ENCODE measurements around the gene SAMHD1.
"Not testable (repeated sequence)": the region's sequence is repeated elsewhere in the genome, so short reads cannot be mapped to it uniquely, and the experiment has no call there.

SAMHD1 gene

DNA sequence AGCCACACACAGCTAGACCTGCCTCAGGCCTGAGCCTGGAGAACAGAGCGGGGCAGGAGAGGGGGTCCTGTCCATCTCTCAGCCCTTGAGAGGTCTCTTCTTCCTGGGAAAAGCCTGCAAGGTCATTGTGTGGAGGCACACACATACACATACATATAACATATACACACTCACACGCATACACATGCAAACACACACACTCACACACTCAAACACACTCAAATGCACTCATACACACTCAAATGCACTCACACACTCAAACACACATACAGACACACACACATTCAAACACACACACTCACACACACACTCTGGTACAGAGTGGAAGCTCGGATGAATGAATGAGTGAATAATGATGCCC, 75.1 kb downstream of the SAMHD1 start:
- H3K9ac ChIP-seq (ENCODE audit: low read length), result peak overlapping the region; percentile 3

DNA sequence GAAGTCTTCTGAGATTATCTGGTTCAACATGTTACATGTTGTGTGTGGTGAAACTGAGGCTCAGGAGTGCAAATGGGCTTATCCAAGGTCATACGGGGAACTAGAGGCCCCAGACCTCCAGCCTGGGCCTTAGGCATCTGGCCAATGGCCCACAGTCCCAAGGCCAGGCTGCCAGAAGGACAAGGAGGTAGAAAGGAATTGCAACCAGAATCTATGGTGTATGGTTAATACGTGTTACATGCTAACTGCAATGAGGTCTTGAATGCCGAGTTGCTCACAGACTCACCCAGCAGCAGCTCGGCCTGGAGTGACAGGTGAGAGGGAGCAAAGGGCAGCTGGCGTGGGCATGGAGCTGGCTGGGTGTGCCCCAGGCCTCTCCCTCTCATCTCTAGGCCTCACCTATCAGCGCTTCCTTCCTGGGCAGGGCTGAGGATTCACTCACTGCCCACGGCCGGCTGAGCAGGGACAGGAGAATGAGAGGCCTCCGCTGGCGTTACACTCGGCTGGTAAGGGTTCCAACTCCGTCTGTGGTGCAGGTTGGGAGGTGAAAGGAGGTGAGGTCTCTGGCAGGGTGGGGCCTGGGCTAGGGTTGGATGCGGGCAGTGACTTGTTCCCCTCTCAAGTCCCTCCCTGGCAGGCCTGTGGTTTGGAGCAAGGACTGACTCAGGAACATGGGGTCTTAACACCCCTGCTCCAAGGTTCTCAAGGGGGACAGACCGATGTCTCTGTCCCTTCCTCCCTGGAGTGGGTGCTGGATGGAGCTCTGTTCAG, 75.6 kb downstream of the SAMHD1 start, which contains the start of gene TLDC2:
Gene TLDC2, plus strand, starts transcription at position 437 of the 771 bp plus-strand sequence. Its CDS starts 37 bp downstream, at position 474.
- Histone ChIP-seq H3K4me3 (ENCODE audit: low read length) (no peak within 1 kb of the TSS), H3K36me3 (ENCODE audit: control insufficient read depth, insufficient read depth, low read length) (no peaks in the 10 kb centered on the region), H3K4me1 (ENCODE audit: control insufficient read depth, insufficient read depth, low read length) (peaks cover 22% of the 10 kb centered on the region), H3K9me3 (ENCODE audit: control insufficient read depth, low read length) (no peaks in the 10 kb centered on the region), H3K9ac (ENCODE audit: low read length) (peak within 1 kb of the TSS; percentile 3), H3K27me3 (ENCODE audit: control insufficient read depth, insufficient read depth, low read length) (no peaks in the 10 kb centered on the region)

More for the DNA sequence above, 75.1 kb downstream of the SAMHD1 start:
- Histone ChIP-seq H3K4me3 (ENCODE audit: low read length) (no peak overlapping the region), H3K27me3 (ENCODE audit: control insufficient read depth, insufficient read depth, low read length) (no peaks in the 10 kb centered on the region), H3K4me1 (ENCODE audit: control insufficient read depth, insufficient read depth, low read length) (peaks cover 22% of the 10 kb centered on the region), H3K36me3 (ENCODE audit: control insufficient read depth, insufficient read depth, low read length) (no peaks in the 10 kb centered on the region), H3K9me3 (ENCODE audit: control insufficient read depth, low read length) (no peaks in the 10 kb centered on the region)

DNA sequence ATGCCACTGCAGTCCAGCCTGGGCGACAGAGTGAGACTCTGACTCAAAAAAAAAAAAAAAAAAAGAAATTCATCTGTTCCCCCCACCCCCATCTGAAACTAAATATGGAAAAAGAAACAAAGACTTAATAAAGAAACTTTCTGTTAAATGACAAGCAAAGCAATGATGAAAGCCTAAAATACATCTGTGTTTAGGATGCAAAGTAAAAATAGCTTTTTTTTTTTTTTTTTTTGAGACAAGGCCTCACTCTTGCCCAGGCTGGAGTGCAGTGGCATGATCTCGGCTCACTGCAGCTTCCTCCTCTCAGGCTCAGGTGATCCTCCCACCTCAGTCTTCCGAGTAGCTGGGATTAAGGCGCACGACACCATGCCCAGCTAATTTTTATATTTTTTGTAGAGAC, 76.4 kb downstream of the SAMHD1 start:
- peaks cover 22% of the 10 kb centered on the region for H3K4me1 ChIP-seq (ENCODE audit: control insufficient read depth, insufficient read depth, low read length)
- not testable (repeated sequence) for H3K9me3 ChIP-seq (ENCODE audit: control insufficient read depth, low read length); H3K9ac ChIP-seq (ENCODE audit: low read length); H3K36me3 ChIP-seq (ENCODE audit: control insufficient read depth, insufficient read depth, low read length); H3K4me3 ChIP-seq (ENCODE audit: low read length); H3K27me3 ChIP-seq (ENCODE audit: control insufficient read depth, insufficient read depth, low read length)

DNA sequence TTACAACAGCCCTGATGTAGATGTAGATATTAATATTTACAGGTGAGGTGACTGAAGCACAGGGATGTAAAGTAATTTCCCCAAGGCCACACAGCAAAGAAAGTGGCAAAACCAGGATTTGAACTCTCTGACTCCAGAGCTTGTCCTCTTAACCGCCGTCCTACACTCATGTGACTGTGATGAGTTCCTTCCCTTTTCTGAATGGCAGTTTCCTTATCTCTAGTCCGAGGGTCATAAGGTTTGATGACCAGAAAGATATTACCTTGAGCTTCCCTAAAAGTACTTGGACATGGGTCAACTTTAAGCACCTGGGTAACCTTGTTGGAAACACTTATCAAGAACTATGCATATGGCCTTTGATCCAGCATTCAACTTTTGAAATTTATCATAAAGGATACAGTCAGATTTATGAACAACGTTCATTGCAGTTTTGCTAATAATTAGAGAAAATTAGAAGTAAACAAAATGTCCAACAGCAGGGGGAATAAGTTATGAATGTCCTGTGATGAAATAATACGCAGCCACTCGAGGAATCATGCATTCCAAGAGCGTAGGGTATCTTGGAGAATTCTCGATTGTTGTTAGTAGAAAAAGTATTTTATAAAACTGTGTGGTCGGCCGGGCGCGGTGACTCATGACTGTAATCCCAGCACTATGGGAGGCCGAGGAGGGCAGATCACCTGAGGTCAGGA, 77.9 kb downstream of the SAMHD1 start:
- H3K9me3 ChIP-seq (ENCODE audit: control insufficient read depth, low read length), result no peaks in the 10 kb centered on the region
- H3K9ac ChIP-seq (ENCODE audit: low read length), result no peak overlapping the region
- peaks cover 22% of the 10 kb centered on the region for H3K4me1 ChIP-seq (ENCODE audit: control insufficient read depth, insufficient read depth, low read length)
- no peak overlapping the region for H3K4me3 ChIP-seq (ENCODE audit: low read length)
- H3K27me3 ChIP-seq (ENCODE audit: control insufficient read depth, insufficient read depth, low read length), result no peaks in the 10 kb centered on the region
- no peaks in the 10 kb centered on the region for H3K36me3 ChIP-seq (ENCODE audit: control insufficient read depth, insufficient read depth, low read length)

DNA sequence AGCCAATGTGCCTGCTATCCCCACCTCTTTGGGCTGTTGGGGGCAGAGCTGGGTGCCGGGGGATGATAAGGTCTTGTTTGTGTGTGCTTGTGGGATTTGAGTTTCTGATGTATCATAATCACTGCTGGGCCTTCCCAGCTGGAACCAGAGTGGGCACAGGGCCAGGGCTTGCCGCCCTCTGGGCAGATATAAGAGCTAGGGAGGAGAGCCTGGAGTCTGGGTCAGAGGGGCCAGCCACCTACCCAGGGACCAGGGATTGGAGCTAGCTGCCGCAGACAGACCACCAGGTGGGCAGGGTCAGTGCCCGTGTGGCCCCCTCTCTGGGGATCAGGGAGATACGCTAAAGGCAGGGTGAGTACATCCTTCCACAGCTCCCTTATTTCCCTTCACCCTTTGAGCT, 78.7 kb downstream of the SAMHD1 start:
- no peak overlapping the region for H3K4me3 ChIP-seq (ENCODE audit: low read length)
- no peak overlapping the region for H3K9ac ChIP-seq (ENCODE audit: low read length)
- H3K36me3 ChIP-seq (ENCODE audit: control insufficient read depth, insufficient read depth, low read length), result no peaks in the 10 kb centered on the region
- no peaks in the 10 kb centered on the region for H3K9me3 ChIP-seq (ENCODE audit: control insufficient read depth, low read length)
- H3K27me3 ChIP-seq (ENCODE audit: control insufficient read depth, insufficient read depth, low read length), result no peaks in the 10 kb centered on the region
- H3K4me1 ChIP-seq (ENCODE audit: control insufficient read depth, insufficient read depth, low read length), result peaks cover 22% of the 10 kb centered on the region

DNA sequence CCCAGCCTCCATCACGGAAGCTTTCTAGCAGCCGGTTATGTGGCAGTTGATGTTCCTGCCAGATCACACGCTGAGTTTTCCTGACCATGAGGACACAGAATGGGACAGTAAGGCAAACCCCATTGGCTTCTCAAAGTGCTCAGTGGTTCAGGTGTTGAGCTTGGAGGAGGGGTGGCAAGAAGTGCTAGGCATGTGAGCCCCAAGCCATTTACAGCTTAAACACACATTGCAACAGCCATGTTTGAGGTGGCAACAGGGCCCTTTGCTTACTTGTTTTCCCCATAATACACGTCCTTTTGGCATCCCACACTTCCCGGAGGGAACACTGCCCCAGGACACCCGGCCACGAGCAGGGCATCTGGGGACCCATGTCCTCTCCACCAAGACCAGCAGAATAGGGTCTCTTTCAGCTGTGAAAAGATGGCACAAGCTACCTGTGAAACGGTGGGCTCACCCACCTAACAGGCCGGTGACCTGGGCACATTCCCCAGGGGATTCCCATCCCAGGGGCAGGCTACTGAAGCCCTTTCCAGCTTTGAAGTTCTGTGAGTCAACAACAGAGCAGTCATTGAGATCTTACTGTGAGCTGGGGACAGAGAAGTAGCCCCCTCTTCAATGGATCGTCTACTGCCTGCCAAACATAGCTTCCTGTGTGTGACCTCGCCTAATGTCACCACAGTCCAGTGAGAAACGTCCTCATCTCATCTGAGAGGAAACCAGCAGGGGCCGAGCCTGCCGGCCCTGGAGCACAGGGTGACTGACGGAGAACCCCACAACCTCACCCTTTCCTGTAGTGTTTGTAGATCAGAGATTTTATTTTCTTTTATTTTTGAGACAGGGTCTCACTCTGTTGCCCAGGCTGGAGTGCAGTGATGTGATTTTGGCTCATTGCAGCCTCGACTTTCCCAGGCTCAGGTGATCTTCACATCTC, 79.6 kb downstream of the SAMHD1 start:
- H3K4me3 ChIP-seq (ENCODE audit: low read length), result no peak overlapping the region
- H3K4me1 ChIP-seq (ENCODE audit: control insufficient read depth, insufficient read depth, low read length), result peaks cover 22% of the 10 kb centered on the region
- no peaks in the 10 kb centered on the region for H3K27me3 ChIP-seq (ENCODE audit: control insufficient read depth, insufficient read depth, low read length)
- H3K9me3 ChIP-seq (ENCODE audit: control insufficient read depth, low read length), result no peaks in the 10 kb centered on the region
- H3K9ac ChIP-seq (ENCODE audit: low read length), result no peak overlapping the region
- H3K36me3 ChIP-seq (ENCODE audit: control insufficient read depth, insufficient read depth, low read length), result no peaks in the 10 kb centered on the region

DNA sequence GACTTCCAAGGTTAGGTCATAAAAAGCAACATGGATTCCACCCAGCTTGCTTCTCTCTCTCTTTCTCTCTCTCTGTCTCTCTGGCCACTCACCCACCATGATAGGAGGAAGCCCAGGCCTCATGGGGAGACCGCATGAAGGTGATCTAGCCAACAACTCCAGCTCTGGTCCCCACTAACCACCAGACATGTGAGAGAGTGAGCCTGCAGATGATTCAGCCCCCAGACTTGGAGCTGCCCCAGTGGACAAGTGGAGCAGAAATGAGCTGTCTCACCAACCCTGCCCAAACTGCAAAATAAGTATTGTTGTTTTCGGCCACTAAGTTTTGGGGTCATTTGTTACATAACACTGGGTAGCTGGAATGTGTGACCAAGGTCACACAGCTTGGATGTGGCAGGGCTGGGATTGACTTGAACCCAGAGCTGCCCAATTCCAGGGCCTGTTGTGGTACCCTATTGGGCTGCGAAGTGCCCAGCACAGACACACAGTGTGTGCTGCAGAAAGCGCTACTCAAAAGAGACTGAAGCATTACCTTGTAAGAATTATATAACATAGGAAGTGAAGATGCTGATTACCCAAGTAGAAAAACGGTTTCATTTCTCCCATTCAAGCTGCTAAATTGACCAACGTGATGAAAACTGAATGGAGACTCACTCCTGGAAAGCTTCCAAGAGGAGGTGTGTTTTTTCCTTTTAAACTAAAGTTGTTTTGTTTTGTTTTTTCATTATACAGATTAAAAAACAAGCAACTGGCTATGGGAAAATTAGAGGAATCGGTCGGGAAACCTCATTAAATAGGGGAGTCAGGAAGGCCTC, 84.6 kb downstream of the SAMHD1 start:
- no peaks in the 10 kb centered on the region for H3K9me3 ChIP-seq (ENCODE audit: control insufficient read depth, low read length)
- H3K36me3 ChIP-seq (ENCODE audit: control insufficient read depth, insufficient read depth, low read length), result no peaks in the 10 kb centered on the region
- H3K9ac ChIP-seq (ENCODE audit: low read length), result no peak overlapping the region
- peaks cover 12% of the 10 kb centered on the region for H3K4me1 ChIP-seq (ENCODE audit: control insufficient read depth, insufficient read depth, low read length)
- no peak overlapping the region for H3K4me3 ChIP-seq (ENCODE audit: low read length)
- peaks cover 6% of the 10 kb centered on the region for H3K27me3 ChIP-seq (ENCODE audit: control insufficient read depth, insufficient read depth, low read length)

DNA sequence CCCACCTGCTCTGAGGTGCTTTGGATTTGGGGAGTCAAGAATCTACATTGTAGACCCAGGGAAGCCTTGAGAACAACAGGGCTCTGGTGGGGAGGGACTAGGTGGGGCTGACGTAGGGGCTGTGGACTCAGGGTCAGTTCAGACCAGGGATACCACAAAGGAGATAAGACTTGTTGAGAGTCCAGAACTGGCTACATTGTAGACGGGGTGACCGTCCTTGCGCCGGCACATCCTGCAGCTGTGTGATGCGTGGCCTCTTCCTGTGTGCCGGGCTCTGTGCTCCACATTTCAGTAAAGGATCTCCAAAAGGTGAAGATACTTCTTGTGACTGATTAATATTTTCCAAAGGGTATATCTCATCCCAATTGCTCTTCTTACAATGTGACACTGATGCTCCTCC, 85.3 kb downstream of the SAMHD1 start:
- Histone ChIP-seq H3K9me3 (ENCODE audit: control insufficient read depth, low read length) (no peaks in the 10 kb centered on the region), H3K4me3 (ENCODE audit: low read length) (no peak overlapping the region), H3K36me3 (ENCODE audit: control insufficient read depth, insufficient read depth, low read length) (no peaks in the 10 kb centered on the region), H3K9ac (ENCODE audit: low read length) (no peak overlapping the region), H3K27me3 (ENCODE audit: control insufficient read depth, insufficient read depth, low read length) (peaks cover 12% of the 10 kb centered on the region), H3K4me1 (ENCODE audit: control insufficient read depth, insufficient read depth, low read length) (peaks cover 18% of the 10 kb centered on the region)

DNA sequence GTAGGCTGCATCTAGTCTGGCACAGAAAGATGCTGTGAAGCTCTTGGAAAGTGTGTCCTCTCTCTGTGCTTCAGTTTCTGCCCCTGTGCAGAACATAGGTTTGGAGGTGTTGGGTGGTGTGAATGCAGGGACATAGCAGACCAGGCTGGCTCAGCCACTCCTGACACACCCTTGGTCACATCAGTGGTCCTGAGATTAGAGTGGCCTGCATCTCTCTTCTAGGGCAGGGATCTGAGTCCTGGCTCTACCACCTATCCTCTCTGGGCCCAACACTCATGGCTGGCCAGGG, 85.7 kb downstream of the SAMHD1 start:
- no peak overlapping the region for H3K4me3 ChIP-seq (ENCODE audit: low read length)
- H3K36me3 ChIP-seq (ENCODE audit: control insufficient read depth, insufficient read depth, low read length), result no peaks in the 10 kb centered on the region
- peaks cover 22% of the 10 kb centered on the region for H3K4me1 ChIP-seq (ENCODE audit: control insufficient read depth, insufficient read depth, low read length)
- H3K9me3 ChIP-seq (ENCODE audit: control insufficient read depth, low read length), result no peaks in the 10 kb centered on the region
- no peak overlapping the region for H3K9ac ChIP-seq (ENCODE audit: low read length)
- H3K27me3 ChIP-seq (ENCODE audit: control insufficient read depth, insufficient read depth, low read length), result peaks cover 12% of the 10 kb centered on the region

DNA sequence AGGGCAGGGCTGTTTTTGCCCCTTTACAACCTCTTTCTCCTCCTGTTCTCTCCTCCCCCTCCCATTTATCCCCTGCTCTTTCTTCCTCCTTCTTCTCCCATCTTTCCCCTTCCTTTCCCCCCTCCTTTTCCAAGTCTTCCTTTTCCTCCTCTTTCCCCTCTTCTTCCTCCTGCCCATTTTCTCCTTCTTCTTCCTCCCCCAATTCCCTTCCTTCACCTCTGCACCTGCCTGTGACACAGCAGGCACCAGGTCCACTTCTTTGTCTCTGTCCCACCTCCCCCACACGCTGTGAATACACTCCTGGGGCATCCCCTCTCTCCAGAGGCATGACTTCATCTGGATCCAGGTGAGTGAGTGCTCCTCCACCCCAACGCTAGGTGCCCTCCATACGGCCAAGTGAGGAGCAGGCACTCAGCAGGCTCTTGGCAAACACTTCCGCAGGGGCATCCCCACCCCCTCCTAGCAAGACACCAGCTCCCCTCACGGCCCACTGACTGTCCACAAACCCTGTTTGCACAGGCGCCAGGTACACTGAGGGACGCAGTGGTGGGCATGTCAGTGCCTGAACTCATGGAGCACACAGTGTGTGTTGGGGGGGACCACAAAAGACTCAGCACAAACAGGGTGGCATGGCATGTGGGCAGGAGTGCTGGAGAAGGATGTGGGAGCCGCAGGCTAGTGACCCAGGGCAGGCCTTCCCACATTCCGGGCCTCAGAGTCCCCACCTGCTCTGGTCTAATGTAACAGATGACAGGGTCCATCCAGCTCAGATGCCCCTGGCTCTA, 86.2 kb downstream of the SAMHD1 start:
- peaks cover 27% of the 10 kb centered on the region for H3K4me1 ChIP-seq (ENCODE audit: control insufficient read depth, insufficient read depth, low read length)

More for the DNA sequence above, 86.2 kb downstream of the SAMHD1 start:
- Histone ChIP-seq H3K9me3 (ENCODE audit: control insufficient read depth, low read length) (no peaks in the 10 kb centered on the region), H3K4me3 (ENCODE audit: low read length) (no peak overlapping the region), H3K36me3 (ENCODE audit: control insufficient read depth, insufficient read depth, low read length) (no peaks in the 10 kb centered on the region), H3K27me3 (ENCODE audit: control insufficient read depth, insufficient read depth, low read length) (peaks cover 12% of the 10 kb centered on the region), H3K9ac (ENCODE audit: low read length) (no peak overlapping the region)

Data from mucosa of stomach (tissue), 1 donor.